Middle frontal gyrus (tissue), 1 donor: ENCODE data around the gene ZNF772.
"Not testable (repeated sequence)": the region's sequence is repeated elsewhere in the genome, so short reads cannot be mapped to it uniquely, and the experiment has no call there.

Experiments
- DNase-seq: peaks from one replicate; pipeline ENCODE4 v3.0.0-alpha.2; 2015; ENCODE audit warnings: low spot score; ENCODE audit errors: extremely low spot score

Gene ZNF772

DNA sequence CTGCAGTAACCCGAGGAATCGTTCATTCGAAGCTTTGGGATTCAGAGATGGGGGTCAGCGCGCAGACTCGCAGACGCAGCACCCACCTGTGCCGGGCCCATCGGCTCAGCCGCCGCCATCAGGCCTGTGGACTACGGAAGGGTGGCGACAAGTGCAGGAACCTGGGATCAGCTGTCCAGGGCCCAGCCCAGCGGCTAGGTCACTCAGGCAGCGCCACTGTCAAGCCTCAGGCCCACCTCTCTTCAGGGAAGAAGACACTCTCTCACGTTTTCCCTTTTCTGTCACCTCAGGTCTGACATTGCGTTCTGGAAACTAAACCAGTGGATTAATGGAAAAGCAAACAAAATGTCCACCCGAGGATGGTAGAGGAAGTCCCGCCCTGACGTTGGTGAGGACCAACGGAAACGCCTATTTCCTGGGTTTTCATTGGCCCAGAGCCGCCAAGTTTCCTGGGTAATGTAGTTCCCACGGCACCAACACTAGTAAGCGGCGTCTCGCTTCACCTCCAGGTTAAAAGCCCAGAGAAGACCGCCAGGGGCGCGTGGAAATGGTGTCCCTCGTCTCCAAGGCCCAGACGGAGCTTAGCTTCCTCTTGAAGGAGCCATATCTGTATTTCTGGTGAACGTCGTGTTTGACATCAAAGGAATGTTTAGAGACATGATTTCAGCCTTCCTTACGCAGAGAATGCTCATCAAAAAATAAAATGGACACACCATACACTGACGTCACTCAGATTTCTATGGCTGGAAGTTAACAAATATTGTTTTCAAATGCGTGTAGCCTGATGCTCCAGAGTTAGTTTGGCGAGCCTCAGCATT lies at the start of gene ZNF772:
Gene ZNF772, minus strand, starts transcription at position 376 of the 818 bp plus-strand sequence. Its CDS starts 257 bp downstream, at position 119.
- DNase-seq = peak; percentile 93

GRCh38 chr19:57518021-57518420 lies 40.7 kb upstream of the ZNF772 start:
- not testable (repeated sequence) for DNase-seq

DNA sequence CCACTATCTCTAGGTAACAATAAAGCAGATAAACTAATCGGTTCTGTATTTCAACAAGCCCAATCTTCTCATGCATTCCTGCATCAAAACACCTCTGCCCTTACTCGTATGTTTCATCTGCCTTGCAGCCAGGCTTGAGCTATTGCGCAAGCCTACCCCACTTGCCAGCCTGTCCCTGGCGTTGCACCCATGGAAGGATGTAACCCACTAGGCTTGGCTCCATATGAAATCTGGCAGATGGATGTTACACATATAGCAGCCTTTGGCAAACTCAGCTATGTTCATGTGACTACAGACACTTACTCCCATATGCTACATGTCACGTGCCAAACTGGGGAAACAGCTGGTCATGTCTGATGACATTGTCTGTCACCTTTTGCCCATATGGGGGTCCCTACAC lies 37.9 kb upstream of the ZNF772 start:
- no peak for DNase-seq

GRCh38 chr19:57512845-57513244 lies 35.5 kb upstream of the ZNF772 start:
- no peak for DNase-seq

GRCh38 chr19:57511484-57511883 lies 34.1 kb upstream of the ZNF772 start:
- DNase-seq = no peak

DNA sequence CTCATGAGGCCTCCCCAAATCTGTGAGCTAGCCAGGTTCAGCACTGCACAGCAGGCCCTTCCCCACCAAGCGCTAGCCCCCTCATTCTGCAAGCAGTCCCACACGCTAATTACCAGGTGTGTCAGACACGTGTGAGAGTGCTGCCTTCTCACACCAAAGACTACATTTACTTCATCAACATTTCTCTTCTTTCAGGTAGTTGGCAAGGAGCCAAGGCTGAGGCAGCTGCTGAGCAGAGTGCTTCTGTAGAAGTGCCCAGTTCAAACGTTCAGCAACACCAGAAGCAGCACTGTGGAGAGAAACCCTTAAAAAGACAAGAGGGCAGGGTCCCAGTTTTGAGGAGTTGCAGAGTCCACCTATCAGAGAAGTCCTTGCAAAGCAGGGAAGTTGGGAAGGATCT lies 28.8 kb upstream of the ZNF772 start:
- DNase-seq = no peak

DNA sequence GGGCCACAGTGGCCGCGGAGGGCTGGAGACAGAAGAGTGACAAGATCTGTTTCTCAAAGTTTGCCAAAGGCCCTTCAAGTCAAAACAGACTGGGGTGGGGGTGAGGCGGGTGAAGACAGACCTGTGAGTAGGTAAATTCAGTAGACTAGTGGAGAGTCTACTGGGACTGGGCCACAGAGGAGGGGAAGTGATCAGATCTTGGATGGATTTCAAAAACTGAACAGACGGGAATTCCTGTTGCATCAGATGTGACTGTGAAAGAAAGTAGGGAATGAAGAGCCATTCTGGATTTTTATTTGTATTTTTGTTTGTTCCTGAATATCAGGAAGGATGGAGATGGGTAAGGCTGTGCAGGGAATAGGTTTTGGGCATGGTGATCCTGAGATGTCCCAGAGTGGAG lies 23.0 kb upstream of the ZNF772 start:
- not testable (repeated sequence) for DNase-seq

DNA sequence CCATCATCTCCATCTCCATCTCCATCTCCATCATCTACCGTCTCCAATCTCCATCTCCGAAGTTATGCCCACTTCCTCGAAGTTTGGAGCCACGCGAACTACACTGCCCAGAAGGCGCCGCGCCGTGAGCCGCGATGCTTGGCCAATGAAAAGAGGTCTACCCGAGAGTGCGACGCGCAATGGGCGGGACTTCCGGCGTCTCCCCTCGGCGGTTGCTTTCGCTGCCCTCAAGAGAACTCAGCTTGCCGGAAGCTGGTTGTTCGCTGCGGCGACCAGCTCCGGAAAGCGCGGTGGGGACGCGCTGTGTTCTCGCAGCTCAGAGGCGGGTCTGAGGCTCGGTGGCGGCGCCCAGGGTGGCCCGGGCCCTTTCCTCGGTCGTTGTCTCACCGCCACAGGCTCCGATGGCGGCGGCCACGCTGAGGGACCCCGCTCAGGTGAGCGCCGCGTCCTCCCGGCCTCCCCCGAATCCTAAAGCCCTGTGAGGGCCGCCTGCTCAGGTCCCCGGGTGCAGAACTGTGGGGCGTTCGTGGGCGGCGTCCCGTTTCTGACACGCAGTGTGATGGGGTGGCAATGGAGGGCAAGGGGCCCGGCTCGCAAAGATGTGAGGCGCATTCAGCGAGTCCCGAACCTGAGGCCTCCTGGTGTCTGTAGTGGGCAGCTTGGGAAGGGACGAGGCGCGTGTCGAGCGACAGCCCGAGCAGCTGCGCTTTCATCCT lies 22.5 kb upstream of the ZNF772 start, which contains the start of gene ZNF773:
Gene ZNF773, plus strand, starts transcription at position 259 of the 716 bp plus-strand sequence. Its CDS starts 143 bp downstream, at position 402.
- peak; percentile 87 for DNase-seq

- DNase-seq = not testable (repeated sequence)
Observed at GRCh38 chr19:57499332-57499679, 21.9 kb upstream of the ZNF772 start.

DNA sequence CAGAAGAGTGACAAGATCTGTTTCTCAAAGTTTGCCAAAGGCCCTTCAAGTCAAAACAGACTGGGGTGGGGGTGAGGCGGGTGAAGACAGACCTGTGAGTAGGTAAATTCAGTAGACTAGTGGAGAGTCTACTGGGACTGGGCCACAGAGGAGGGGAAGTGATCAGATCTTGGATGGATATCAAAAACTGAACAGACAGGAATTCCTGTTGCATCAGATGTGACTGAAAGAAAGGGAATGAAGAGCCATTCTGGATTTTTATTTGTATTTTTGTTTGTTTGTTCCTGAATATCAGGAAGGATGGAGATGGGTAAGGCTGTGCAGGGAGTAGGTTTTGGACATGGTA lies 10.9 kb upstream of the ZNF772 start:
- DNase-seq = not testable (repeated sequence)

DNA sequence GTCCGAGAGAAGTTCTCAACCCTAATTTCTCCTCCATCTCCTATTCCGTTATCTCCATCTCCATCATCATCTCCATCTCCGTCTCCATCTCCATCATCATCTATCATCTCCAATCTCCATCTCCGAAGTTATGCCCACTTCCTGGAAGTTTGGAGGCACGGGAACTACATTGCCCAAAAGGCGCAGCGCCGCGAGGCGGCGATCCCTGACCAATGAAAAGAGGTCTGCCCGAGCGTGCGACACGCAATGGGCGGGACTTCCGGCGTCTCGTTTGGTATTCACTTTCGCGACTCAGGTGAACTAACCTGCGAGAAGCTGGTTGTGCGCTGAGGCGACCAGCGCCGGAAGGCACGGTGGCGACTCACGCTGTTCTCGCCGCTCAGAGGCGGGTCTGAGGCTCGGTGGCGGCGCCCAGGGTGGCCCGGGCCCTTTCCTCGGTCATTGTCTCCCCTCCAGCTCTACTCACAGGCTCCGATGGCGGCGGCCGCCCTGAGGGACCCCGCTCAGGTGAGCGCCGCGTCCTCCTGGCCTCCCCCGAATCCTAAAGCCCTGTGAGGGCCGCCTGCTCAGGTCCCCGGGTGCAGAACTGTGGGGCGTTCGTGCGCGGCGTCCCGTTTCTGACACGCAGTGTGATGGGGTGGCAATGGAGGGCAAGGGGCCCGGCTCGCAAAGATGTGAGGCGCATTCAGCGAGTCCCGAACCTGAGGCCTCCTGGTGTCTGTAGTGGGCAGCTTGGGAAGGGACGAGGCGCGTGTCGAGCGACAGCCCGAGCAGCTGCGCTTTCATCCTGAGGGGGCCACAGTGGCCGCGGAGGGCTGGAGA lies 10.3 kb upstream of the ZNF772 start, which contains the start of gene ZNF419:
Gene ZNF419, plus strand, starts transcription at position 274 of the 822 bp plus-strand sequence. Its CDS starts 201 bp downstream, at position 475.
- peak; percentile 84 for DNase-seq

- no peak for DNase-seq
Observed at GRCh38 chr19:57473646-57474045, 3.7 kb downstream of the ZNF772 start.

DNA sequence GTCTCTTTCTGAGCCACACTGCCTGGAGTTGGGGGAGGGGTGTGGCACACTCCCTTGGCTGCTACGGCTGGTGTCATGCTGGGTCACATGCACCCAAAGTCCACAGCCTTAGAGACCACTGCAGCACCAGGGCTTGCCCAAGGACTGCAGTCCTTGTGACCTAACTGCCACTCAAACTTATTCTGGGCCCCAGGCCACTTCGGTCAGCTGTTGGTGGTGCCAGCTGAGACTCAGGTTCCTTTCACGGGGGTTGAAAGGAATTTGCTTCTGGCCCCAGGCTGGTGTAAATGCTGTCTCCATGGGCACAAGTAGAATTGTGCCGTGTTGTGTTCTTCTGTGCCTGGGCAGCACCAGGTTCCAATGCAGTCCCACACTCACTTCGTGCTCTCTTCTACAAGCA lies 10.9 kb downstream of the ZNF772 start:
- DNase-seq = no peak

DNA sequence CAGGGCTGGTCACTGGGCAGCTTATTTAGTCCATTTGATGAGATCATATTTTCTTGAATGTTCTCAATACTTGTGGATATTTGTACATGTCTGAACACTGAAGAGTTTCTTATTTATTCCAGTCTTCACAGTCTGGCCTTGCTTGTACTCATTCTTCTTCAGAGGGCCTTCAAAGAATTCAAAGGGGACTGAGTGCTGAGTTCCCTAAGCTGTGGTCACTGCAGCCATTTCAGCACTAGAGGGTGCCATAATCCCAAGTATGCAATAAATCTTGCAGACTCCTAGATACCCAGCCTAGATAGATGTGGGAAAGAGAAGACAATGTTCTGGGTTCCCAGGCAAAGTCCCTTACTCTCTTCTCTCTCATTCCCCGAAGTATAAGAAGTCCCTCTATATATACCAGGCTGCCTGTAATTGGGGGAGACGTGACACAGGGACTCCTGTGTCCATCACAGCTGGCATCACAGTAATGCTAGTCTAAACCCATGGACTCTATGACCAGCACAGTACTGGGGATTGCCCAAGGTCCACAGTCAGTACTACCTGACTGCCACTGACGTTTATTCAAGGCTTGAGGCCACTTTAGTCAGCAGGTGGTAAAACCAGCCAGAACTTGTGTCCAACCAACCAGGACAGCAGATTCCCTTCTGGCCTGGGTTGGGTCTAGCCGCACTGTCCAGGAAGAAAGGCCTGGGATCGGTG lies 11.5 kb downstream of the ZNF772 start:
- DNase-seq = no peak

DNA sequence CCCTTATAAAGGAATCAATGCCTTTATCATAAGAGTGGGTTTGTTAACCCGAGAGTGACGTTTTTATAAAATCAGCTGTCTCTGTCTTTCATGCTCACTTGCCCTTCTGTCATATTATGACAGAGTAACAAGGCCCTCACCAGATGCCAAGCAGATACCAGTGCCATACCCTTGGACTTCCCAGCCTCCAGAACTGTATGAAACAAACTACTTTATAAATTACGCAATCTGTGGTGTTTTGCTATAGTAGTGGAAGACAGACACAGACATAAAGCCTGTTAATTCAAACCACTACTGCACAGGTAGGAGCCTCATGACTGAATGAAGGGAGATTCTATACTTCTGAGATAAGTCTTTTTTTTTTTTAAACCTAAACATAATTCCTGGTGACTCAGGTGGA lies 25.1 kb downstream of the ZNF772 start:
- DNase-seq = no peak

- no peak for DNase-seq
Observed at GRCh38 chr19:57443121-57443696, 34.2 kb downstream of the ZNF772 start.

- no peak for DNase-seq
Observed at GRCh38 chr19:57441979-57442752, 35.2 kb downstream of the ZNF772 start.

DNA sequence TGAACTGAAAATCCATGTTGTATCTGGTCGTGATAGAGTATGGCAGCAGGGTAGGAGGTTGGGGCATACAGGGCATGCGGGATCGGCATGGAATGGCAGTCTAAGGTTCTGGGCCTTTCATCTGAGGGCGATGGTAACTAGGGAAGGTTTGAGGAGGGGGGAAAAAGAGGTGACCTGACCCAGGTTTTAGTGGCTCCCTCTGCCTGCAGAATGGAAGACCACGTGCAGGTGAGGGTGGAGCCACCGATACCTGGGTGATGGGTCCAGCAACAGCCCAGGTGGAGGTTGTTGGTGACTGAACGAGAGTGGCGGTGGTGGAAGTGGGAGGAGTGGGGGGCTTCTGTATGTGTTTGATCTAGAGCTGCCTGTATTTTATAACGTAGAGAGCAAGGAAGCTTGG lies 38.4 kb downstream of the ZNF772 start:
- no peak for DNase-seq

- DNase-seq = no peak
Observed at GRCh38 chr19:57437931-57438330, 39.4 kb downstream of the ZNF772 start.

DNA sequence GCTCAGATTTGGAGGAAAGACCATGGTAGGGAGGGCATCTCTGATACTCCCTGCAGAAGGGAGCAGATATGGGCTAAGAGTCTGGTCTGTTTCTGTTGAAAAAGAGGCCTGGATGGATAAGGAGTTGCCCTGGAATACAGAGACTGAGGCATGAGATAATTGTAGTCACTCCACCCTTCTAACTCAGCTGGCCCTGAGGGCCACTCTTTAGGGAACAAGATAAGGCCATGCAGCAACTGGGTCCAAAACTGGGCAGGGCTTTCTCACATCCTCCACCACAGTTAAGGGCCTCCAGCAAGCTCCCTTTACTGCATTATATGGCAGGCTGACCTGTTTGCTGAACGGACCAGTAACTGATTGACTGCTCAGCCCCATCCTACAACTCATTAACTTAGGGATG lies 40.9 kb downstream of the ZNF772 start:
- DNase-seq = no peak
